ENCODE results near the gene SLC9A3. TPM values are rescaled to one million over a fixed set of nuclear protein-coding genes. Genes with fewer than 3 reads are reported as not detected.
"Not testable (repeated sequence)": the region's sequence is repeated elsewhere in the genome, so short reads cannot be mapped to it uniquely, and the experiment has no call there.

SLC9A3 gene
- 1.8 TPM for polyA plus RNA-seq (ENCODE audit: insufficient read length)

DNA sequence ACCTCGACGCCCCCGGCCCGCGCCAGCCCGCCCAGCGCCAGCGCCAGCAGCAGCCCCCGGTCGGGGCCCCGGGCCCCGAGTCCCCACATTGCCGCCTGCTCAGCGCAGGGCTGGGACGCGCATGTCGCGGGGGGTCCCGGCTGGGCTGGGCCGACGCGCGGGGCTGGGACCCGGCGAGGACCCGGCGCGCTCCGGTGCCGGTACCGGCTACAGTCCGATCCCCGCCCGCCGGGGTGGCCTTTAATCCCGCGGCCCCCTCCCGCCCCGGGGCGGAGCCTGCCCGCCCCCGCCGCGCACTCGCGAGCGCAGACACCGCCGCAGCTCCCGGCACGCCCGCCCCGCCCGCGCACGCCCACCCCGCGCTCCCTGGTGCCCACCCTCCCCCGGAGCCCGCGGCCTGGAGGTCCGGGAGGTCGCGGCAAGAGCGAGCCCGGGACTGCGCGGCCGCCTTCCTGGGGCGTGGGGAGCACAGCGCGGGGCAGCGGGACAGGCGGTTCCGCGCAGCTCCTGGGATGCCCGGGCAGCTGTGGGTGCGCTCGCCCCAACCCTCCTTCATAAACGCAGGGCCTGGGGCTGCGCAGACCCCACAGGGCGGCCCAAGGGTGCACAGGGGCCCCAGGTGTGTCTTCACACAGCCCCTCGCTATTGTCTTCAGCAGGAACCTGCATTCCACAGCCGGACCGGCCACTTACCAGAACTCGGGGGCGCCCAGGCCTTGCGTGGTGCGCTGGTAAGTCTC is at the start of gene SLC9A3:
TSS of gene SLC9A3 (minus strand) at position 216 of the 739 bp plus-strand sequence.
- no peak for DNase-seq (ENCODE audit: low read depth)

DNA sequence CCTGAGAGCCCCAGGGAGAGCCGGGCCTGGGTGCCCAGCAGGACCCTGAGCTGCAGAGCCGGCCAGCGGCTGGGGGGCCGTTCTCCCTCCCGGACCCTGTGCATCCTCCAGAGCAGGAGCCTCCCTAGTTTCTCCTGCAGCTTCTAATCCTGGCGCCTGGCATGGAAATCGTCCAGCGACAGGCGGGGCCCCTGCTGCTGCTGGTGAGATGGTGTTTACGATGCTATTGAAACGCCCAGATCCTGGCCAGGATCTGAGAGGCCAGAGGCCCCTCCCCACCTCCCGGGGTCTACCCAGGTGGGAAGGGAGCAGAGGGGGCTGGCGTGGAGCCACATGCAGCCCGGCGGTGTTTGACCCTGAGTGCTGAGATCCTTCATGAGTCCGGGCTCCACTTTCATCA is 49.7 kb upstream of the SLC9A3 start:
- DNase-seq (ENCODE audit: low read depth), result no peak

DNA sequence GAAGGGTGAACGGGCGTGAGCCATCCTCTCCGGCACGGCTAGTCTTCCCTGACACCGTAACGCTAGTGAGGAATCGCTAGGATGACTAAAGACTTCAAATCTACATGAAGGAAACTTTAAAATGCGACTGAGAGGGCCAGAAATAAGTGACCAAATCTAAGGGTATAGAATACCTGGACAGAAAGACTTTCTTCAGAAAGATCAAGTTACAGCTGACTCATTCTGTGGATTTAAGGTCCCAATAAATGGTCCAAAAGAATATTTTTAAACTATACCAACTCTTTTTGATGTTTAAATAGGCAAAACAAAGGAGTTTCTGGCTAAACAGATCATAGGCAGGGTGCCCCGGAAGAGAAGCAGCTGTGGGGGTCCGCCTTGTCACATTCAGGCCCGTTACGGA is 49.0 kb upstream of the SLC9A3 start:
- DNase-seq (ENCODE audit: low read depth), result no peak

DNA sequence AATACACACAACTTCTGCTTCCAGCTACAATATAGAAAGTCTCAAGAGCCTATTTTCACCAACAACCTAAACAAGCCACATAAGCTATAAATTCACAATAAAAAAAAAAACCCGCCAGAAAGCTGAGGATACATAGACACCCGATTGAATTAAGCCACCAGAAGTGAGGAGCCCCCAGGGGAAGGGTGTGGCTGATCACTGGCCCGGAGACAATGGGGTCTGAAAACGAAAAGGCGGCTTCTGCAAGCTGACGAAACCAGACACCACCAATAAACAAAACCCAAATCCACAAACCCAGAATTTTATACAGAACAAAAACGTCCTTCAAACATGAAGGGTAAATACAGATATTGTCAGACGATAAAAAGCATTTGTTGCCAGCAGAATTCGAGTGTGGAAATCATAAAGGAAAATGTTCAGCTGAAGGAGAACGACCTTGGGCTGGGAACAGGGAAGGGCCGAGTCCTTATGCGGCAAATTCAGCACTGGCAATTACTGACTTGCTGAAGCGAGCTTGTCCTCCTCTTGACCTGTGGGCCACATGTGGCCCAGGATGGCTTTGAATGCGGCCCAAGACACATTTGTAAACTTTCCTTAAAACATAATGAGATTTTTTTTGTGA is 48.3 kb upstream of the SLC9A3 start:
- no peak for DNase-seq (ENCODE audit: low read depth)

- no peak for DNase-seq (ENCODE audit: low read depth)
Observed at GRCh38 chr5:571791-572190, 47.5 kb upstream of the SLC9A3 start.

GRCh38 chr5:570886-571285 is 46.6 kb upstream of the SLC9A3 start:
- no peak for DNase-seq (ENCODE audit: low read depth)

DNA sequence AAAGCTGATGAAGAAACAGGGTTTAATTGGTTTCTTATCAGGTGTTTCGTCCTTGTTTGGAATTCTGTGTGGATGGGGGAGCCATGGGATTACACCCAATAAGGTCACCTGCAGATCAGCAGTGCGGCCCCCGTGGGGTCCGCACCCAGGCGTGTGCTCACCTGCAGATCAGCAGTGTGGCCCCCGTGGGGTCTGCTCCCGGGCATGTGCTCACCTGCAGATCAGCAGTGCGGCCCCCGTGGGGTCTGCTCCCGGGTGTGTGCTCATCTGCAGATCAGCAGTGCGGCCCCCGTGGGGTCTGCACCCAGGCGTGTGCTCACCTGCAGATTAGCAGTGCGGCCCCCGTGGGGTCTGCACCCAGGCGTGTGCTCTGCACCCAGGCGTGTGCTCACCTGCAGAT is 46.2 kb upstream of the SLC9A3 start:
- no peak for DNase-seq (ENCODE audit: low read depth)

DNA sequence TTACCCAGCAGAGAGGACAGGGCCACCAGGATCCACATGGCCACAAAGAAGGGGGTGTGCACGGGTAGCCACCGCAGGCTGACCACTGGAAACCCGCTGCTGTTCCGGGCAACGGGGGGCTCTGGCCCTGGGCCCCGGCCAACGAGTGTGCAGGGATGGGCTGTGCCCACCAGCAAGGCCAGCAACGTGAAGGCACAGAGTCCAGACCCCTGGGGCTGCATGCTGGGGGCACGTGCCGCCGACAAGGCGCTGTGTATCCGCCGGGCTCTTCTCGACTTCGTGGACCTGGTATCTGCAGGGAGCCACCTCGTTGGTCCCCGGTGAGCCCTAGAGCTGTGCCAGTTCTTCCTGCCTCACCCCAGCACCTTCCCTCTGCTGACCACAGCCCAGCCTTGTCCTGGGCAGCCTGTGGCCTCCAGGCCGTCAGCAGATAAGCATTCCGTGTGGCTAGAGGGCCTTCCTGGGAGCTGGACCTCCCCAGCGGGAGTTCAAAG is 45.7 kb upstream of the SLC9A3 start:
- DNase-seq (ENCODE audit: low read depth), result no peak

DNA sequence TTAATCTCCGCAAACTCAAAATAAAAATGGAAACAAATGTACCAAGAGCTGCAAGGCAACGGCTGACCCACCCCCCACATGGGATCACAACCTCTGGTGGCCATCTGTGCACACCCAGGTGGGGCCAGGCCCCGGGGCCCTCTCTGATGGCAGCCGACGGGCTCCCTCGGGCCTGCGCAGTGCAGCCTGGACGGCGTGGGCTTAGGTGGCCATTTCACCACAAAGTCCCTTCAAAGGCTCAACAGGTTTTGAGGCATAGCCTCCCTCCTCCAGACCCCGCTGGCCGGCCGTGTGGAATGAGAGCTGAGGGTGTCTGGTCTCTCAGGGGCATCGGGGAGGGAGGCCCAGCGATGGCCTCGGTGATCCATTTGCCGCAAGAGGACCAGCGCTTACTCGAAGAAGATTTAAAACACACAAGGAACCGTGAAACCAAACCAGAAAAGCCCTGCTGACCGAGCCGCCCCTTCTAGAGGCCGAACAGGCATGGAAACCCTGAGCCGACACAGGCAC is 45.2 kb upstream of the SLC9A3 start:
- no peak for DNase-seq (ENCODE audit: low read depth)

GRCh38 chr5:568809-569208 is 44.6 kb upstream of the SLC9A3 start:
- DNase-seq (ENCODE audit: low read depth), result no peak

GRCh38 chr5:568061-568781 is 44.0 kb upstream of the SLC9A3 start:
- no peak for DNase-seq (ENCODE audit: low read depth)

DNA sequence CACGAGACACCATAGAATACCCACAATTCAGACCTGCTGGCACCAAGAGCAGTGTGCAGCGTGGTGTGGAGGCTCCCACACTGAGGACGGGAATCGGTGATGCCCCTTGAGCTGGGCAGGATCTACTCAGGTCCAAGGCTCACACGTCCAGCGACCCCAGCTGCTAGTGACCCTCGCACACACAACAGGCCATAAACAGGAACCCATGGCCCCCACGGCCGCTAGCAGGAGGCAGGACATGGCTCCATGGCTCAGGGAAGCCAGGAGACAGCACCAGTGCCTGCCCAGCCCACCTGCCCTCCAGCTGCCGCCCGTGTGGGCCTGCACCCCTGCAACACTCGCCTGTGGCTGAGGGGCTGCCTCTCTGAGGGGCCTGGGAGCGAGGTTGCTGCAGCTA is 43.4 kb upstream of the SLC9A3 start:
- DNase-seq (ENCODE audit: low read depth), result no peak

DNA sequence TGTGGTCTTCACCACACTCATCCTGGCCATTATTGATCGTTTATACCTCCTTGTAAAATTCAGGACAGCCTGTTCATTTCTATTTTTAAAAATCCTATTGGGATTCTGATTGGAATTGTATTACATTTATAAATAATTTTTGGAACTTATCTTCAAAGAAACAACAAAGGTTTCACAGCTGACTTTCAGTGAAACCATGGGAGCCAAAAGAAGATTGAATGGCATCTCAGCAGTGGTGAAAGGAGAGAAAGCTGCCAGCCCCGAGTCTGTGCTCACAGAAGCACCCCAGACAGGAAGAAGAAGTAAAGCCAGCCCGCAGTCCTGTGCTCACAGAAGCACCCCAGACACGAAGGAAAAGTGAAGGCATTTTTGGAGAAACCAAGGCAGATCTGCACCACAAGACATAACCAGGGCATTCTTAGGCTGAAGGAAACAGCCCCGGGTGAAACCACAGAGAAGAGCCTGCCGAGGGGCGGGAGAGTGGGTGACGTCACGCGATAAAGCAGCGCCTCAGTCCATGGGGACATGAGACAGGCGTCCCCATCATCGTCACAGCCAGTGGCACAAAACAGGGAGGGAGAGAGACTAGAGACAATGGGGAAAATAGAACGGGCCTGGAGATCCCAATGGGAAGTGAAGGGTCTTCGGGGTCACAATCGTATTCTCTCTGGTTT is 42.5 kb upstream of the SLC9A3 start:
- DNase-seq (ENCODE audit: low read depth), result no peak

DNA sequence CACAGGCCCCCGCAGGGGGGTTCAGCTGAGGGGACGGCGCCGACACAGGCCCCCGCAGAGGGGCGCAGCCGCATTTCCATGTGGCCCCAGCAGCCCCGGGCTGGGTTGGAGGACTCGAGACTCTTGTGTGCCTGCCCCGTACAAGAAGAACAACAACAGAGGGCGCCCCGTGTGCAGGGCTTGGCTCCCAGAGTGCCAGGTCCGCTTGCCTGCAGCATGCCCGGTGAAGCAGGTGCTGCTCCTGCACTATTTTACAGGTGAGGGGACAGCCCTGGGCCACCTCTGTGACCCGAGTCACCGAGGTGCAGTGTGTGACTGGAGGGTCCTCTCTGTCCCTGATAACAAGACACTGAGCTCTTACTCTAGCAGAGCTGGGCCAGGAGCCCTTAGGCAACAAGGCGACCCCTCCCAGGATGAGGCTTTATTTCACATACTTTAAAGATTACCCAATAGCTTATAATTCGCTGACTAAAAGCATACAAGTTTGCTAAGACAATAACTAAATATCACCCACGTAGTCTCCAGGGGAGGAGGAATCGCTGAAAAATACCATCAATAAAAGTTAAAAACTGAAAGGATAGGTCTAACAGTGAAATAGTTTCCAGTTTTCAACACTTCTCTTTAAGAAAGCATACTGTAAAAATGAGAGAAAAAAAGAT is 41.7 kb upstream of the SLC9A3 start:
- no peak for DNase-seq (ENCODE audit: low read depth)

GRCh38 chr5:561408-561807 is 37.2 kb upstream of the SLC9A3 start:
- DNase-seq (ENCODE audit: low read depth), result no peak

DNA sequence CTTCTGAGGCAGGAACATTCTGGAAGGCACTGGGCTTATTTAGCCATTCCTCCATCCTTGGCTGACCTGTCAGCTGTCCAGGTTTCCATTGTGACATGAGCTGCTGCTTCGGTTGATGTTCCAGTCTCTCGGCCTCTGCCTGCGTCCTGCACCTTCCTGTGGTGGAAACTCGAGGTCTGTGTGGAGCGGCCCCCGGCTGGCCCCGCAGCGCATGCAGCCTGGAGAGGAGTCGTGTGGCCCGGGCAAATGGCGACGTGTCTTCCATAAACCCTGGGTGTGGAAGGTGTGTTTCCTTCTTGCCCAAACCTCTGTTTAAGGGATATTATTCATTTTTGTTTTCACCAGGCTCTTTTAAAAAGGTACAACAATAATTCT is 36.5 kb upstream of the SLC9A3 start:
- DNase-seq (ENCODE audit: low read depth), result no peak

DNA sequence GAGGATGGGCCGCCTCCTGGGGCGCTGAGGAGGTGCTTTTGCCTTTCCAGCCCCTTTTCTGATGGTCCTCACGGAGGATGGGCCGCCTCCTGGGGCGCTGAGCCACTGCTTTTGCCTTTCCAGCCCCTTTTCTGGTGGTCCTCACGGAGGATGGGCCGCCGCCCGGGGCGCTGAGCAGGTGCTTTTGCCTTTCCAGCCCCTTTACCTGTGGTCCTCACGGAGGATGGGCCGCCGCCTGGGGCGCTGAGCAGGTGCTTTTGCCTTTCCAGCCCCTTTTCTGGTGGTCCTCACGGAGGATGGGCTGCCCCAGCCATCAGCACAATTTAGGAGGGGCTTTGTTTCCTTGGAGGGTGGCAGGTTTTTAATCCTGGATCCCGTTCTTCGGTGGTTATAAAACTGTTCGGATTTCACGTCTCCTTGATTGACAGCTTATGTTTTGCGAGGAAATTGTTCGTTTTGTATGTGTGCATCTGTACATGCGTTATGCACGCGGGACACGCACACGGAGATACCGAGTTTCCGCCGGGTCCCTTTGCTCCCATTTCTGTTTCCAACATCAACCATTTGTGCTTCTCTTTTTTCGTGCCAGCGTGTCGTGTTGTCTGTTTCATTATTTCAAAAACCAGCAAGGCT is 34.7 kb upstream of the SLC9A3 start:
- no peak for DNase-seq (ENCODE audit: low read depth)

- DNase-seq (ENCODE audit: low read depth), result no peak
Observed at GRCh38 chr5:558326-558725, 34.1 kb upstream of the SLC9A3 start.

DNA sequence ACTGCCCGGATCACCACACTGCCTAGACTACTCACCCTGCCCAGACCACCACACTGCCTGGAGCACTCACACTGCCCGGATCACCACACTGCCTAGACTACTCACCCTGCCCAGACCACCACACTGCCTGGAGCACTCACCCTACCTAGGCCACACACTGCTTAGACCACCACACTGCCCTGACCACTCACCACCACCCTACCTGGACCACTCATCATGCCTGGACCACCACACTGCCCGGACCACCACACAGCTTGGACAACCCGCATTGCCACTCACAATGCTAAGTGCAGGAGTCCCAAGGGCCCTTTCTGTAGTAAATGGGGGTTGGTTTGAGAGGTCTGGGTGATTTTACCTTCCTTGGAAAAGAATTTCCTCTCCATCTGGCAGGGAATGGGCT is 33.7 kb upstream of the SLC9A3 start:
- DNase-seq (ENCODE audit: low read depth), result not testable (repeated sequence)

- no peak for DNase-seq (ENCODE audit: low read depth)
Observed at GRCh38 chr5:556909-557441, 32.7 kb upstream of the SLC9A3 start.
